ENCODE measurements around the gene RIPOR1. TPM values are rescaled to one million over a fixed set of nuclear protein-coding genes. Genes with fewer than 3 reads are reported as not detected.
A peak's percentile ranks its signal among the peaks of the same experiment; 100 is the strongest.

Gene RIPOR1
- total and polyA plus RNA-seq, 7 donors = 16.5 to 58.1 (median 34.1) TPM

GRCh38 chr16:67555795-67556212, 27.2 kb downstream of the RIPOR1 start:
- H3K27ac ChIP-seq = peak overlapping the region; percentile 25
- TF ChIP-seq CTCF (IDR thresholded peaks at IDR 0.05) = no peak
- H3K27me3 ChIP-seq (ENCODE audit: insufficient read depth in 3 of 3, low read length in 2 of 3) = no peaks in the 10 kb centered on the region
- no peak overlapping the region for H3K4me3 ChIP-seq
- WGBS, 3 donors = 24 to 58% (median 30%) methylated on average over 3 of the region's 3 CpGs
- no peaks in the 10 kb centered on the region for H3K9me3 ChIP-seq
- no peak for DNase-seq
- peaks cover 0 to 8% of the 10 kb centered on the region in 2 donors for H3K36me3 ChIP-seq (ENCODE audit: insufficient read depth in 1 of 2, low read depth in 1 of 2)
- intact Hi-C loops (cut with DNase I) = no loop called here
- ATAC-seq = no peak
- peaks cover 42% of the 10 kb centered on the region for H3K4me1 ChIP-seq

GRCh38 chr16:67558859-67559258, 30.2 kb downstream of the RIPOR1 start:
- Histone ChIP-seq H3K36me3 (ENCODE audit: insufficient read depth in 1 of 2, low read depth in 1 of 2) (peaks cover 0 to 7% of the 10 kb centered on the region in 2 donors), H3K4me1 (peaks cover 29% of the 10 kb centered on the region), H3K4me3 (no peak overlapping the region), H3K27me3 (ENCODE audit: insufficient read depth in 3 of 3, low read length in 2 of 3) (no peaks in the 10 kb centered on the region), H3K9me3 (no peaks in the 10 kb centered on the region), H3K27ac (no peak overlapping the region)
- TF ChIP-seq CTCF (IDR thresholded peaks at IDR 0.05) = no peak
- WGBS, 3 donors = 78 to 88% (median 79%) methylated on average over 1 of the region's 1 CpG
- DNase-seq (no peak), ATAC-seq (no peak)
- intact Hi-C loops (cut with DNase I) = no loop called here

GRCh38 chr16:67560827-67561342, 32.3 kb downstream of the RIPOR1 start:
- DNase-seq = no peak
- Histone ChIP-seq H3K27me3 (ENCODE audit: insufficient read depth in 3 of 3, low read length in 2 of 3) (no peaks in the 10 kb centered on the region), H3K4me3 (peak overlapping the region; percentile 78), H3K9me3 (no peaks in the 10 kb centered on the region), H3K4me1 (peaks cover 38% of the 10 kb centered on the region), H3K36me3 (ENCODE audit: insufficient read depth in 1 of 2, low read depth in 1 of 2) (no peaks in the 10 kb centered on the region), H3K27ac (peak overlapping the region; percentile 96)
- no peak for ATAC-seq
- WGBS, 3 donors = 75 to 88% (median 85%) methylated on average over 8 of the region's 8 CpGs
- no peak for TF ChIP-seq CTCF (IDR thresholded peaks at IDR 0.05)
- intact Hi-C loops (cut with DNase I) = loop anchor here (5.0 kb wide), 2 partner anchors 39 to 81 kb away; no protein-coding TSS in a partner anchor

- intact Hi-C loops (cut with DNase I) = loop anchor here (5.0 kb wide), 2 partner anchors 39 to 81 kb away; no protein-coding TSS in a partner anchor
- H3K27ac ChIP-seq = peak overlapping the region; percentile 96
- H3K36me3 ChIP-seq (ENCODE audit: insufficient read depth in 1 of 2, low read depth in 1 of 2) = no peaks in the 10 kb centered on the region
- ATAC-seq (no peak), DNase-seq (no peak)
- no peaks in the 10 kb centered on the region for H3K27me3 ChIP-seq (ENCODE audit: insufficient read depth in 3 of 3, low read length in 2 of 3)
- peak overlapping the region; percentile 78 for H3K4me3 ChIP-seq
- H3K9me3 ChIP-seq = no peaks in the 10 kb centered on the region
- H3K4me1 ChIP-seq = peaks cover 35% of the 10 kb centered on the region
- TF ChIP-seq CTCF (IDR thresholded peaks at IDR 0.05) = no peak
- 7 to 10% (median 10%) methylated on average over 8 of the region's 8 CpGs for WGBS, 3 donors
Measured at GRCh38 chr16:67561501-67561823, 32.8 kb downstream of the RIPOR1 start.
